HL-60 (cell line): ENCODE results near the gene ZIC5.

Experiments used
- DNase-seq, 2 experiments: peaks; one replicate each; pipeline ENCODE4 v3.0.0-alpha.2; 2010 to 2020; ENCODE audit warnings: low read depth in 1 of 2, low spot score in 1 of 2
- H3K27ac ChIP-seq: fragments of 250-450 bp; sonication (Bioruptor Pico); replicated peaks from 2 replicates; pipeline ENCODE4 v1.5.1; 2020; ENCODE audit warnings: mild to moderate bottlenecking, moderate library complexity
- H3K27me3 ChIP-seq: fragments of 250-450 bp; sonication (Bioruptor Pico); 2 replicates; pipeline ENCODE4 v1.5.1; 2021; ENCODE audit warnings: mild to moderate bottlenecking, moderate library complexity; ENCODE audit not compliant: insufficient read depth, poor library complexity, severe bottlenecking
- H3K4me3 ChIP-seq: replicated peaks from 2 replicates; pipeline ENCODE4 v1.5.1; 2011; ENCODE audit warnings: mild to moderate bottlenecking, control low read depth, low read length; ENCODE audit not compliant: insufficient read depth
- GABPA ChIP-seq: IDR thresholded peaks from 2 replicates; pipeline ENCODE4 v1.6.1; 2012; ENCODE audit warnings: low read depth
- POLR2AphosphoS5 ChIP-seq: IDR thresholded peaks from 2 replicates; pipeline ENCODE4 v1.6.1; 2012; ENCODE audit warnings: low read depth
- SPI1 ChIP-seq: IDR thresholded peaks from 2 replicates; pipeline ENCODE4 v1.6.1; 2012; ENCODE audit warnings: low read depth, mild to moderate bottlenecking, borderline replicate concordance
- TF ChIP-seq, protein P1 (sequence below): IDR thresholded peaks from 2 replicates; pipeline ENCODE4 v1.6.1; 2012; ENCODE audit warnings: low read depth; ENCODE audit not compliant: insufficient replicate concordance
- TF ChIP-seq, protein P2 (sequence below): IDR thresholded peaks from one replicate; pipeline ENCODE4 v1.5.1; 2011; ENCODE audit warnings: low read length, control low read depth, inconsistent platforms; ENCODE audit not compliant: insufficient read depth

ZIC5 gene

DNA sequence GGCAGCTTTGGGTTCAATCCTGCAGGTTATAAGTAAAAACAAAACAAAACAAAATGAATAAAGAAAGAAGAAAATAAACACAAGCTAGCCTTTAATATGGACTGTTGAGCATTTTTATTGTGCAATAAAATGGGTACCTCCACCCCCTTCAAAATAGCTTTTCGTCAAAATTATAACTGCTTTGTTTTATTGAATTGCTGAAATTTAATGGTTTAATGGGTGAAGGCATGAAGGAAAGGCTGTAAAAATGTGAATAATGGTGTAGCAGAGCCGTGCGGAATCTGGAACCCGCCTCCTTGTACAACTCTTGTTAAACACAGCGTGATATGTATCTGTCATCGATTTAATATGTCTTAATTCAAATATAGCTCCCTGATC, 2.2 kb upstream of the ZIC5 start:
- no peak for TF ChIP-seq GABPA
- TF ChIP-seq, protein P1, sequence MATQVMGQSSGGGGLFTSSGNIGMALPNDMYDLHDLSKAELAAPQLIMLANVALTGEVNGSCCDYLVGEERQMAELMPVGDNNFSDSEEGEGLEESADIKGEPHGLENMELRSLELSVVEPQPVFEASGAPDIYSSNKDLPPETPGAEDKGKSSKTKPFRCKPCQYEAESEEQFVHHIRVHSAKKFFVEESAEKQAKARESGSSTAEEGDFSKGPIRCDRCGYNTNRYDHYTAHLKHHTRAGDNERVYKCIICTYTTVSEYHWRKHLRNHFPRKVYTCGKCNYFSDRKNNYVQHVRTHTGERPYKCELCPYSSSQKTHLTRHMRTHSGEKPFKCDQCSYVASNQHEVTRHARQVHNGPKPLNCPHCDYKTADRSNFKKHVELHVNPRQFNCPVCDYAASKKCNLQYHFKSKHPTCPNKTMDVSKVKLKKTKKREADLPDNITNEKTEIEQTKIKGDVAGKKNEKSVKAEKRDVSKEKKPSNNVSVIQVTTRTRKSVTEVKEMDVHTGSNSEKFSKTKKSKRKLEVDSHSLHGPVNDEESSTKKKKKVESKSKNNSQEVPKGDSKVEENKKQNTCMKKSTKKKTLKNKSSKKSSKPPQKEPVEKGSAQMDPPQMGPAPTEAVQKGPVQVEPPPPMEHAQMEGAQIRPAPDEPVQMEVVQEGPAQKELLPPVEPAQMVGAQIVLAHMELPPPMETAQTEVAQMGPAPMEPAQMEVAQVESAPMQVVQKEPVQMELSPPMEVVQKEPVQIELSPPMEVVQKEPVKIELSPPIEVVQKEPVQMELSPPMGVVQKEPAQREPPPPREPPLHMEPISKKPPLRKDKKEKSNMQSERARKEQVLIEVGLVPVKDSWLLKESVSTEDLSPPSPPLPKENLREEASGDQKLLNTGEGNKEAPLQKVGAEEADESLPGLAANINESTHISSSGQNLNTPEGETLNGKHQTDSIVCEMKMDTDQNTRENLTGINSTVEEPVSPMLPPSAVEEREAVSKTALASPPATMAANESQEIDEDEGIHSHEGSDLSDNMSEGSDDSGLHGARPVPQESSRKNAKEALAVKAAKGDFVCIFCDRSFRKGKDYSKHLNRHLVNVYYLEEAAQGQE, result no peak
- no peak for TF ChIP-seq SPI1
- no peak for TF ChIP-seq POLR2AphosphoS5
- no peak for DNase-seq
- Histone ChIP-seq H3K27me3 (peaks cover 88% of the 10 kb centered on the region), H3K4me3 (no peak overlapping the region), H3K27ac (no peak overlapping the region)

DNA sequence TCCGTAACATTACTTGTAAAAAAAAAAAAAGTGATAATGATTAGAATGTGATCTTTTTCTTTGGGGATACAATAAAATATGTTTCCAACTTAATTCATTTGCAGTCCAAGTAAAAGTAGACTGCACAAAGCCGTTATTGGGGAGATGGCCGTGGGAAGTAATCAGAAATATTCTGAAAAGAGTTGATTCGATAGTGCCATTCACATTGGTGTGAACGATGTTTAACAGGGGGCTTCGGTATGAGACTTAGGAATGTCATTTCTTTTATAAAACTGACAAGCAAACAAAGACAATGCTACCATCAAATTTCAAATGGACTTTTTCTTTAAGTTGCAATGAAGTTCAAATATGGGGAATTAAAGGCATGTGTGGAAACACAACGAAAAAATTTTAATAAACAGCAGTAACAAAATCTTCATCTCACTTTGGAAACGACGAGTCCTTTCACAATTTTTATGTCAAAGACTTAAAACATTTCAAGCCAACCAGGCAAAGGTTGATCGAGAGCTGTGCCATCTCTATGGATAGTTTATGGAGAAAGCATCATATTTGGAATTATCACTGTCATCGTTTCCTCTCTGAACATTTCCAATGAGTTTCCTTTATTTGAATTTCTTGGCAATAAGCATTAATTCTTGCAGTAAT, 1.7 kb upstream of the ZIC5 start:
- no peak overlapping the region for H3K4me3 ChIP-seq
- TF ChIP-seq, protein P2, sequence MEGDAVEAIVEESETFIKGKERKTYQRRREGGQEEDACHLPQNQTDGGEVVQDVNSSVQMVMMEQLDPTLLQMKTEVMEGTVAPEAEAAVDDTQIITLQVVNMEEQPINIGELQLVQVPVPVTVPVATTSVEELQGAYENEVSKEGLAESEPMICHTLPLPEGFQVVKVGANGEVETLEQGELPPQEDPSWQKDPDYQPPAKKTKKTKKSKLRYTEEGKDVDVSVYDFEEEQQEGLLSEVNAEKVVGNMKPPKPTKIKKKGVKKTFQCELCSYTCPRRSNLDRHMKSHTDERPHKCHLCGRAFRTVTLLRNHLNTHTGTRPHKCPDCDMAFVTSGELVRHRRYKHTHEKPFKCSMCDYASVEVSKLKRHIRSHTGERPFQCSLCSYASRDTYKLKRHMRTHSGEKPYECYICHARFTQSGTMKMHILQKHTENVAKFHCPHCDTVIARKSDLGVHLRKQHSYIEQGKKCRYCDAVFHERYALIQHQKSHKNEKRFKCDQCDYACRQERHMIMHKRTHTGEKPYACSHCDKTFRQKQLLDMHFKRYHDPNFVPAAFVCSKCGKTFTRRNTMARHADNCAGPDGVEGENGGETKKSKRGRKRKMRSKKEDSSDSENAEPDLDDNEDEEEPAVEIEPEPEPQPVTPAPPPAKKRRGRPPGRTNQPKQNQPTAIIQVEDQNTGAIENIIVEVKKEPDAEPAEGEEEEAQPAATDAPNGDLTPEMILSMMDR, result no peak
- TF ChIP-seq SPI1 (no peak), GABPA (no peak), POLR2AphosphoS5 (no peak)
- TF ChIP-seq, protein P1, result no peak
- no peak overlapping the region for H3K27ac ChIP-seq
- DNase-seq, result no peak
- peaks cover 87% of the 10 kb centered on the region for H3K27me3 ChIP-seq

- DNase-seq, result no peak
- Histone ChIP-seq H3K27ac (no peak overlapping the region), H3K27me3 (peaks cover 86% of the 10 kb centered on the region), H3K4me3 (no peak overlapping the region)
- TF ChIP-seq, protein P1, result no peak
- TF ChIP-seq SPI1 (no peak), GABPA (no peak), POLR2AphosphoS5 (no peak)
- TF ChIP-seq, protein P2, result no peak
Measured at GRCh38 chr13:99972190-99972731, 694 bp upstream of the ZIC5 start.
